K562 (cell line): ENCODE data around the gene LASP1. TPM values are rescaled to one million over a fixed set of nuclear protein-coding genes. Genes with fewer than 3 reads are reported as not detected.

ENCODE experiments used
- ATAC-seq: fragments of 200-7000 bp; cut with Tn5 transposase; 3 replicates; pipeline ENCODE4 v1.9.1; 2020; ENCODE audit warnings: moderate library complexity
- BruUV-seq: library from RNA; stranded (reverse); fragments of 400-500 nt; replicated peaks from 2 replicates; lab custom pipeline; 2021; lab: Mats Ljungman, UMichigan
- CTCF ChIA-PET: fragments of 300-600 bp; formaldehyde crosslinking; extraction: SDS; loops from one replicate; lab custom pipeline; 2021; ENCODE audit warnings: low intra/inter-chr PET ratio; lab: Yijun Ruan, JAX
- POLR2A ChIA-PET: fragments of 300-600, 350-650 bp; sonication (Branson Sonifier 250); formaldehyde crosslinking; extraction: SDS; loops from one replicate; lab custom pipeline; 2021; ENCODE audit warnings: antibody characterized with exemption, inconsistent platforms; lab: Yijun Ruan, JAX
- DNase-seq, 4 experiments: peaks; one replicate each; pipeline versions ENCODE4 v3.0.0 to v3.0.0-alpha.2; 2011 to 2018; ENCODE audit warnings: low spot score in 3 of 4, mixed read lengths in 3 of 4; ENCODE audit errors: extremely low read depth in 1 of 4
- FAIRE-seq: peaks from 2 replicates; lab custom pipeline; 2011; peaks lifted over from hg19 to GRCh38; lab: Jason Lieb, UNC
- H2AFZ ChIP-seq: 2 replicates; pipeline ENCODE4 v1.6.0; 2011; ENCODE audit warnings: low read depth, low read length, control low read depth, inconsistent platforms
- H3K27ac ChIP-seq: fragments of 200-600 bp; 3 replicates; pipeline ENCODE4 v1.8.0; 2011; ENCODE audit warnings: low read depth, mild to moderate bottlenecking, control low read depth, inconsistent platforms, low read length, moderate library complexity, mixed read lengths; ENCODE audit errors: extremely low read depth
- H3K27me3 ChIP-seq, 2 experiments: fragments of 300-600 bp in 1 of 2; 2 replicates in 1 of 2; 3 replicates in 1 of 2; pipeline versions ENCODE4 v1.6.0 to v1.8.0; 2011; ENCODE audit warnings: inconsistent platforms in 2 of 2, low read length in 2 of 2, mild to moderate bottlenecking in 1 of 2, mixed read lengths in 1 of 2, moderate library complexity in 1 of 2; ENCODE audit not compliant: control insufficient read depth in 2 of 2, insufficient read depth in 2 of 2
- H3K36me3 ChIP-seq: fragments of 300-600 bp; 3 replicates; pipeline ENCODE4 v1.8.0; 2011; ENCODE audit warnings: mild to moderate bottlenecking, low read length, inconsistent platforms; ENCODE audit not compliant: control insufficient read depth, insufficient read depth
- H3K4me1 ChIP-seq, 2 experiments: fragments of 200-600 bp in 1 of 2; replicated peaks in 1 of 2; 2 replicates in 1 of 2; 3 replicates in 1 of 2; pipeline versions ENCODE4 v1.5.1 to v1.8.0; 2011; ENCODE audit warnings: inconsistent platforms in 2 of 2, low read length in 2 of 2, mild to moderate bottlenecking in 1 of 2, mixed read lengths in 1 of 2, moderate library complexity in 1 of 2; ENCODE audit not compliant: control insufficient read depth in 2 of 2, insufficient read depth in 2 of 2
- H3K4me2 ChIP-seq: 2 replicates; pipeline ENCODE4 v1.6.1; 2011; ENCODE audit warnings: low read length, control low read depth, inconsistent platforms, mixed read lengths; ENCODE audit not compliant: insufficient read depth
- H3K4me3 ChIP-seq: fragments of 200-600 bp; sonication (generic), shearing (Covaris generic); 2 replicates; pipeline ENCODE4 v1.5.1; 2016; ENCODE audit warnings: control low read depth, inconsistent platforms
- H3K79me2 ChIP-seq: fragments of 200-600 bp; 3 replicates; pipeline ENCODE4 v1.8.0; 2011; ENCODE audit warnings: low read length, inconsistent platforms; ENCODE audit not compliant: control insufficient read depth, insufficient read depth
- H3K9ac ChIP-seq, 2 experiments: 2 replicates each; pipeline versions ENCODE4 v1.6.0 to v1.6.1; 2011; ENCODE audit warnings: low read depth in 2 of 2, low read length in 2 of 2, control low read depth in 1 of 2, inconsistent platforms in 1 of 2, mild to moderate bottlenecking in 1 of 2, mixed read lengths in 1 of 2; ENCODE audit not compliant: insufficient read depth in 1 of 2
- H3K9me1 ChIP-seq: one replicate; pipeline ENCODE4 v1.6.0; 2011; ENCODE audit warnings: inconsistent platforms, mild to moderate bottlenecking, low read length, moderate library complexity; ENCODE audit not compliant: control insufficient read depth, insufficient read depth
- H3K9me3 ChIP-seq: replicated peaks from 2 replicates; pipeline ENCODE4 v1.5.1; 2011; ENCODE audit warnings: low read depth, low read length, inconsistent platforms; ENCODE audit not compliant: control insufficient read depth, insufficient read depth
- H4K20me1 ChIP-seq: replicated peaks from 2 replicates; pipeline ENCODE4 v1.6.1; 2011; ENCODE audit warnings: low read length, inconsistent platforms, mixed read lengths; ENCODE audit not compliant: control insufficient read depth, insufficient read depth
- ETS2 ChIP-seq: IDR thresholded peaks from 2 replicates; pipeline ENCODE4 v1.6.1; 2016; ENCODE audit warnings: borderline replicate concordance, missing genetic modification characterization, mild to moderate bottlenecking, moderate library complexity, missing compliant biosample characterization; ENCODE audit not compliant: poor library complexity, severe bottlenecking
- WGBS: fragments of 100-300 bp; shearing (Covaris generic); methylation state at CpG from one replicate; pipeline ENCODE4 v1.1.6; 2016; ENCODE audit warnings: low coverage, mixed read lengths; ENCODE audit not compliant: insufficient coverage; ENCODE audit errors: missing lambda C conversion rate; 5-methylcytosine and 5-hydroxymethylcytosine counted together
- in situ Hi-C: fragments of 300-500 bp; cut with MboI; formaldehyde crosslinking; loops from 4 replicates; pipeline ENCODE4 v1.15.0; 2018; ENCODE audit warnings: inconsistent platforms, mixed read lengths
- intact Hi-C: fragments of 100-400 bp; cut with micrococcal nuclease; formaldehyde crosslinking; loops from 2 replicates; pipeline ENCODE4 v1.14.2; 2022
- polyA plus RNA-seq, 8 experiments: library from polyadenylated mRNA; depleted of rRNA in 4 of 8; stranded (reverse) in 5 of 8; unstranded in 3 of 8; fragments of >200 nt; fragmentation: Nextera tagmentation in 2 of 8; fragmentation: Illumina TruSeq in 1 of 8; extraction: Ambion mirVana in 2 of 8; extraction: Trizol in 1 of 8; gene quantifications; 2 replicates each; pipeline versions ENCODE4 v1.2.1 to v1.2.3, GENCODE V29; 2011 to 2014; ENCODE audit warnings: inconsistent platforms in 1 of 8, missing spikeins in 1 of 8
- total RNA-seq, 7 experiments: library from RNA; depleted of rRNA in 6 of 7; stranded (reverse); fragments of >200 nt in 6 of 7; fragmentation: Illumina TruSeq in 2 of 7; extraction: Trizol in 2 of 7; gene quantifications; 2 replicates each; pipeline versions ENCODE4 v1.2.1 to v1.2.3, GENCODE V29; 2011 to 2021; ENCODE audit warnings: low replicate concordance in 1 of 7
- TF ChIP-seq, protein P1 (sequence below): fragments of 250-450 bp; sonication (Bioruptor Pico); IDR thresholded peaks from 2 replicates; pipeline ENCODE4 v1.5.0; 2020; ENCODE audit warnings: mild to moderate bottlenecking

Gene LASP1
- total and polyA plus RNA-seq, 9 of the 15 experiments (the other 6 are each of a cell fraction or from before 2014, with no cell fraction given) = 23.0 to 125 (median 55.3) TPM

GRCh38 chr17:38873640-38874380, 4.0 kb downstream of the LASP1 start:
- H2AFZ ChIP-seq = no peak overlapping the region
- peaks cover 55% of the 10 kb centered on the region for H4K20me1 ChIP-seq
- POLR2A ChIA-PET = interaction anchor here (0.6 to 2.9 kb wide), 7 partner anchors 11 to 197 kb away, joined by 3 to 17 read pairs (median 3); no protein-coding TSS in a partner anchor
- peaks cover 76% of the 10 kb centered on the region for H3K79me2 ChIP-seq
- H3K4me3 ChIP-seq = no peak overlapping the region
- intact Hi-C loops = loop anchor here (5.0 kb wide), 2 partner anchors 53 to 108 kb away; partner anchors contain the start of gene LASP1NB
- H3K9me3 ChIP-seq = no peaks in the 10 kb centered on the region
- H3K27me3 ChIP-seq = no peaks in the 10 kb centered on the region
- no TSS peak for BruUV-seq
- 74% methylated on average over 9 of the region's 9 CpGs for WGBS
- peaks cover 52% of the 10 kb centered on the region for H3K36me3 ChIP-seq
- H3K27ac ChIP-seq = no peak overlapping the region
- in situ Hi-C loops = no loop called here
- no peak overlapping the region for H3K4me2 ChIP-seq
- peaks cover 17 to 47% of the 10 kb centered on the region in 2 experiments for H3K4me1 ChIP-seq
- TF ChIP-seq, protein P1, sequence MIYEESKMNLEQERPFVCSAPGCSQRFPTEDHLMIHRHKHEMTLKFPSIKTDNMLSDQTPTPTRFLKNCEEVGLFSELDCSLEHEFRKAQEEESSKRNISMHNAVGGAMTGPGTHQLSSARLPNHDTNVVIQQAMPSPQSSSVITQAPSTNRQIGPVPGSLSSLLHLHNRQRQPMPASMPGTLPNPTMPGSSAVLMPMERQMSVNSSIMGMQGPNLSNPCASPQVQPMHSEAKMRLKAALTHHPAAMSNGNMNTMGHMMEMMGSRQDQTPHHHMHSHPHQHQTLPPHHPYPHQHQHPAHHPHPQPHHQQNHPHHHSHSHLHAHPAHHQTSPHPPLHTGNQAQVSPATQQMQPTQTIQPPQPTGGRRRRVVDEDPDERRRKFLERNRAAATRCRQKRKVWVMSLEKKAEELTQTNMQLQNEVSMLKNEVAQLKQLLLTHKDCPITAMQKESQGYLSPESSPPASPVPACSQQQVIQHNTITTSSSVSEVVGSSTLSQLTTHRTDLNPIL (CRISPR knock-in tag) = no peak
- no peak for TF ChIP-seq ETS2
- TF ChIP-seq, all 486 proteins: peak for 0
- Histone ChIP-seq H3K9me1 (peaks cover 17% of the 10 kb centered on the region), H3K9ac (peak overlapping the region in 1 of 2 experiments; percentile 78; a peak in 2 of 4 replicates)
- CTCF ChIA-PET = no interaction called here
- DNase-seq (no peak), ATAC-seq (no peak), FAIRE-seq (no peak)
